Measurements from ENCODE around the gene IRGM.

Gene IRGM

DNA sequence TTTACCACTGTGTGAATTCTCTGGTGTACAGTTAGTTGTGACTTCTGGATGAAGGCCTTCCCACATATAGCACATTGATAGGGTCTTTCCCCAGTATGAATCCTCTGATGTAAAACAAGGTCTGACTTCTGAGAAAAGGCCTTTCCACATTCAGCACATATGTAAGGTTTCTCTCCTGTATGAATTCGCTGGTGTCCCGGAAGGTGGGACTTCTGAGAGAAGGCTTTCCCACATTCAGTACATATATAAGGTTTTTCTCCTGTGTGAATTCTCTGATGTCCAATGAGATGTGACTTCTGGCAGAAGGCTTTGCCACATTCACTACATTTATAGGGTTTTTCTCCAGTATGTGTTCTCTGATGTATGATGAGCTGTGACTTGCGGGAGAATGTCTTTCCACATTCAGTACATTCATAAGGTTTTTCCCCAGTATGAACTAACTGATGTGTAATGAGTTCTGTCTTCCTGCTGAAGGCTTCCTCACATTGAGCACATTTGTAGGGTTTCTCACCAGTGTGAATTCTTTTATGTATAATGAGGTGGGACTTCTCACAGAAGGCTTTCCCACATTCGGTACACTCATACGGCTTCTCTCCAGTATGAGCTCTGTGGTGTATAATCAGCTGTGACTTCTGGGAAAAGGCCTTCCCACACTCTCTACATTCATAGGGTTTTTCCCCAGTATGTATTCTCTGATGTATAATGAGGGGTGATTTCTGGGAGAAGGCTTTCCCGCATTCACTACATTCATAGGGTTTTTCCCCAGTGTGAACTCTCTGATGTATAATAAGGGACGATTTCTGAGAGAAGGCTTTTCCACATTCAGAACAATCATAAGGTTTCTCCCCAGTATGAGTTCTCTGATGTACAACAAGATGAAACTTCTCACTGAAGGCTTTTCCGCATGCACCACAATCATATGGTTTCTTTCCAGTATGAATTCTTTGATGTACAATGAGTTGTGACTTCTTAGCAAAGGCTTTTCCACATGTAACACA is 49.4 kb downstream of the IRGM start:
- no peak for DNase-seq (ENCODE audit: low read depth in 3 of 3)
